HG03025 (cell line): ENCODE data around the gene RMDN2.
"Not testable (repeated sequence)": the region's sequence is repeated elsewhere in the genome, so short reads cannot be mapped to it uniquely, and the experiment has no call there.

Source experiments
- ATAC-seq: cut with Tn5 transposase; IDR thresholded peaks from one replicate; pipeline ENCODE4 v1.9.1; 2021; ENCODE audit warnings: mild to moderate bottlenecking, moderate library complexity; ENCODE audit not compliant: unreplicated experiment, low FRiP score

The RMDN2 gene

GRCh38 chr2:37984589-37984988, 59.5 kb downstream of the RMDN2 start:
- ATAC-seq: no peak

- ATAC-seq: no peak
Observed at GRCh38 chr2:37985333-37985732, 60.2 kb downstream of the RMDN2 start.

DNA sequence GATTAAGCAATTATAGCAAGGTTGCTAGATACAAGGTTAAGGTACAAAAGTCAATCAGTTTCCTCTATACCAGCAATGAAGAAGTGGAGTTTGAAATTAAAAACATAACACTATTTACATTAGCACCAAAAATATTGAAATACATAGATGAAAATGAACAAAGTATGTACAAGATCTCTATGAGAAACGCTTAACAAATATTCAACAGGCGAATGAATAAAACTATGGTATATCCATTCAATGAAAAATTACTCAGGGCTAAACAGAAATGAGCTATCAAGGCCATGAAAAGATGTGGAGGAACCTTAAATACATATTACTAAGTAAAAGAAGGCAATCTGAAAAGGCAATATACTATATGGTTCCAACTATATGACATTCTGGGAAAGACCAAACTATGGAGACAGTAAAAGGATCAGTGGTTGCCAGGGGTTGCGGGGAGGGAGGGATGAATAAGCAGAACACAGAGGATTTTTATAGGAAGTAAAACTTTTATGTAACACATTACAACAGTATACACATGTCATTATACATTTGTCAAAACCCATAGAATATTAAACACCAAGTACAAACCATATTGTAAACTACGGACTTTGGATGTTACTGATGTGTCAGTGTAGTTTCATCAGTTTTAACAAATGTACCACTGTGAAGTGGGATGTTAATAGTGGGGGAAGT, 62.1 kb downstream of the RMDN2 start:
- ATAC-seq: no peak

DNA sequence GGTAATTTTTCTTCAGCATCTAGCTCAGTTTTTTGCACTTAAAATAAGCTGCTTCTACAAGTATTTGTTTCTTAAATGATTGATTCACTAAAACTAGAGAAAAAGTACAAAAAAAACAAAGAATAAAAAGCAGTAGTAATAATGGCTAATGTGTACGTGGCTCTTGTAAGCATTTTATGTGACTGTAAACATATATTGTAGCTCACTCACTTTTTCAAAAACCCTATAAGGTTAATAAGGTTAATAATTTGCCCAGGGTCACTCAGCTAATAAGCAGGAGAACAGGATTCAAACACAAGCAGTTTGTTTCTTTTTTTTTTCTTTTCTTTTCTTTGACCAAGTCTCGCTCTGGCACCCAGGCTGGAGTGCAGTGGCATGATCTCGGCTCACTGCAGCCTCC, 67.5 kb downstream of the RMDN2 start:
- ATAC-seq: no peak

- ATAC-seq: no peak
Observed at GRCh38 chr2:37993143-37993542, 68.1 kb downstream of the RMDN2 start.

GRCh38 chr2:37997629-37998028, 72.5 kb downstream of the RMDN2 start:
- ATAC-seq: no peak

- ATAC-seq: no peak
Observed at GRCh38 chr2:38000485-38001222, 75.6 kb downstream of the RMDN2 start.

GRCh38 chr2:38010187-38010586, 85.1 kb downstream of the RMDN2 start:
- not testable (repeated sequence) for ATAC-seq

- ATAC-seq: no peak
Observed at GRCh38 chr2:38010995-38011394, 85.9 kb downstream of the RMDN2 start.

DNA sequence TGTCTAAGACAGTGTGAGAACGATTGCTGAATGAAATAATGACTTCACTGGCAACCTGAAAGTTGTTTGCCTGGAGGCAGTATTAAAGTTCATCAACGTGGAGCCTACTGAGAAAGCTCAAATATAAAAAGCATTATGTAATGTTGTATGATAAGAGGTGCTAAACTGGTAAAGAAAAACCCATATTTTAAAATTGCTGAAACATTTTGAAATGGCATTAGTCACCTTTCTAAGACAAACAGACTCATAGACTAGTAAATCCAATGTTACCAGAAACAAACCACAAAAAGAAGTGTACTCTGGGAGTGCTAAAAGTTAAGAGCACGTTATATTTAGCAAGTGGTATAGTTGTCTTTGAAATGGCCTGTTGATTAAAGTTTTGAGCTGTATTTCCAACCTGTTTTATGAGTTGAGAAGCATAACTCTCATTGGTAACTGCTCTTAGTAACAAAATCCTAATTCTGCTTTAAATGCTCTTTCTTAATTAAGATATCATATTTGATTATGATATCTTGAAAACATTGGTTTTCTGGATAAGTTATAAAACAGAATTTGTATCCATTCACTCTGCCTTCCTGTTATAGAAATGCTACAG, 88.2 kb downstream of the RMDN2 start:
- no peak for ATAC-seq

DNA sequence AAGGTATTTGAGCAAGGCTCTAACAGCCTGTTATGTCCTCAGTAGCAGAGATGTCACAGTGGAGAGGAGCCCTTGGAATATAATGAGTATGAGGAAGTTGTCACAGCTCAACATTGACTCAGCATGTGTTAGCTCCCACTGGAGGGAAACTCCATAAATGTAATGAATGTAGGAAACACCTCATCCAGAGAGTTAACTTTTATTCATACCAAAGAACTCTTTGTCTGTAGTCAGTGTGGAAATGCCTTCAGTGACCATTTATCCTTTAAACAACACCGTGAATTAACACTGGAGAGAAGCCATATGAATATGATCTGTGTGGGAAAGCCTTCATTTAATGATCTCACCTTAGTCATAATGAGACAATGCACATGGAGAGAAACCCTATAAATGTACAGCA, 91.1 kb downstream of the RMDN2 start:
- no peak for ATAC-seq

- ATAC-seq: no peak
Observed at GRCh38 chr2:38017836-38018235, 92.7 kb downstream of the RMDN2 start.

GRCh38 chr2:38020359-38021069, 95.4 kb downstream of the RMDN2 start:
- ATAC-seq: not testable (repeated sequence)

DNA sequence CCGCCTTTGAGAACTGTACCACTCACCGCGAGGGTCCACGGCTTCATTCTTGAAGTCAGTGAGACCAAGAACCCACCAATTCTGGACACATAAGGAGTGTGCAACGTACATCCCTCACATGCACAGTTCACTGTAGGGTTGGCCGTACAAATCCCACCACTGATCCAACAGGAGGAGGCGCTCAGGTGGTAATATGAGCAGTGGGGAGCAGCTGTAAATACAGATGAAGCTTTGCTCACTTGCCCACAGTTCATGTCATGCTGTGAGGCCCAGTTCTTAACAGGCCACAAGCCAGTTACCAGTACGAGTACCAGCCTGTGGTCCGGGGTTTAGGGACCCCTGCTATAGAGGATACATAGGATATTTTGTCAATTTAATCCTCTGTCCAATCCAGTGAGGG, 96.5 kb downstream of the RMDN2 start:
- ATAC-seq: no peak

GRCh38 chr2:38026846-38027245, 101.8 kb downstream of the RMDN2 start:
- no peak for ATAC-seq

DNA sequence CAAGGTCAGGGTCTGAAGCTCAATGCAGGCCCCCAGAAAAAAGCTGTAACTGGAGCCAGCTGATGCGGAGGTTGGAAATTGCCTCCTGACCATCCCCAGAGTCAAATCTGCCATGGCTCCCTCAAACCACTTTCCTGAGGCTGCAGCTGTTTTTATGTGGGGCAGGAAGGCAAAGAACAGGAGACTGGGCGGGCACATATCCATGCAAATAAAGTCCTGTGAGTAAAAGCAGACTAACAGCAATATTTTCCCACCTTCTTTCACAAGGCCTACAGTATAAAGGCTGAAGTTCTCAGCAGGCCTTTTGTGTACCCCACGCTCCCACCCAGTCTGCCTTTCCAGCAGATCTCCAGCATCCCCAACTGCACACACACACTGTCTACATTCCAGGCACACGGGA, 103.7 kb downstream of the RMDN2 start:
- no peak for ATAC-seq

DNA sequence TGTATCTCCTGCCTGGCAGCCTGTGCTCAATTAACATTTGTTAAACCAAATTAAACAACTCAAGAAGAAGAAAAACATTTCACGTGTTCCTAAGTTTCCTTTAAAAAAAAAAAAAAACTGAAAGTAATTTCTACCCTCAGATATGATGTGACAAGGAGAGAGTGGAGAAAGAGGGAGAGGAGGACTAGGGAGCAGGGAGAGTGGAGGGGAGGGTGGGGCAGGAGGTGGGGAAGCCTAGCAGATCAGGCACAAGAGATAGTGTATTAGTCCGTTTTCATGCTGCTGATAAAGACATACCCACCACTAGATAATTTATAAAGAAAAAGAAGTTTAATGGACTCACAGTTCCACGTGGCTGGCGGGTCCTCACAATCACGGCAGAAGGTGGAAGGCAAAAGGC, 104.4 kb downstream of the RMDN2 start:
- ATAC-seq: no peak

DNA sequence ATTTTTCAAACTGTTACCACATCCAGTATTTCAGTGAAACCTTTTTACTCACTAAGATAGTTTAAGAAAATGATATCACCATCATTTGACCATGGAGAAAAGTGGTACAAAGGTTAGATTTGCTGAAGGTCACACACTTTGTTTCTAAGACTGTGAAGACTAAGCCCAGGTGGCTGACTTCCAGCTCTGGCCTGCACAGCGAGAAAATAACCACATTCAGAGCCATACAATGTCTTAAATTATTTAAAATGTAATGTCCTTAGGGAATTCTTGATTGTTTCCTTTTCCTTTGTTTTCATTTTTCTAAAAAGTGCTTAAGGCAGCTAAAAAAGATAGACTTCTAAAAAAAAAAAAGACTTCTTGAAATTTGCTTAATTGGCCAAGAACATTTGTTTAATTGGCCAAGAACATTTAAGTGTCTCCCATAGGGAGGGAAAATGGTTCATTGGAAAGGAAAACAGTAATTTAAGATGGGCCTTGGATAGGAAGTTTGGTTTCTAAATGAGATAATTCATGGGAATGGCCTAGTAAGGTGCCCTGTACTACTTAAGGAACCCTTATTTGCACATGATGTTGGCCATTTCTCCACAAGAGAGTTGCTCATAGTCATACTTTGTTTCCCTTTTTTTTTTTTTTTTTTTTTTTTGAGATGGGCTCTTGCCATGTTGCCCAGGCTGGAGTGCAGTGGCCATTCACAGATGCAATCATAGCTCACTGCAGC, 105.7 kb downstream of the RMDN2 start:
- ATAC-seq: no peak

GRCh38 chr2:38032946-38033345, 107.9 kb downstream of the RMDN2 start:
- ATAC-seq: no peak

- ATAC-seq: no peak
Observed at GRCh38 chr2:38033646-38034045, 108.6 kb downstream of the RMDN2 start.

GRCh38 chr2:38035968-38036367, 110.9 kb downstream of the RMDN2 start:
- ATAC-seq: no peak
